HEK293 (cell line): ENCODE results near the gene CTIF.

Source experiments
- CTCF ChIA-PET: fragments of 350-600 bp; formaldehyde crosslinking; extraction: SDS; loops from one replicate; lab custom pipeline; 2021; ENCODE audit warnings: antibody characterized with exemption; lab: Yijun Ruan, JAX
- POLR2A ChIA-PET: fragments of 300-600 bp; formaldehyde crosslinking; extraction: SDS; loops from one replicate; lab custom pipeline; 2020; ENCODE audit warnings: antibody characterized with exemption, inconsistent platforms; lab: Yijun Ruan, JAX
- H3K27ac ChIP-seq: fragments of 200-500 bp; sonication (Bioruptor generic); 2 replicates; pipeline ENCODE4 v1.5.1; 2014; ENCODE audit warnings: low read depth, low read length, control low read depth, inconsistent platforms; ENCODE audit errors: extremely low read depth
- H3K36me3 ChIP-seq, 2 experiments: fragments of 200-500 bp in 1 of 2; sonication (Bioruptor generic) in 1 of 2; 1 replicate in 1 of 2; 2 replicates in 1 of 2; pipeline ENCODE4 v1.5.1; 2014 to 2017; ENCODE audit warnings: inconsistent platforms in 2 of 2, low read length in 2 of 2; ENCODE audit not compliant: control insufficient read depth in 2 of 2, insufficient read depth in 1 of 2
- H3K4me1 ChIP-seq: fragments of 200-500 bp; sonication (Bioruptor generic); 2 replicates; pipeline ENCODE4 v1.5.1; 2014; ENCODE audit warnings: mild to moderate bottlenecking, low read length, inconsistent platforms; ENCODE audit not compliant: control insufficient read depth, insufficient read depth
- H3K4me3 ChIP-seq: 2 replicates; pipeline ENCODE4 v1.5.1; 2011; ENCODE audit warnings: low read depth, mild to moderate bottlenecking, control low read depth, low read length, moderate library complexity
- H3K9me3 ChIP-seq: fragments of 200-500 bp; sonication (Bioruptor generic); 2 replicates; pipeline ENCODE4 v1.5.1; 2014; ENCODE audit warnings: low read depth, low read length, inconsistent platforms; ENCODE audit not compliant: control insufficient read depth, insufficient read depth
- GLIS1 ChIP-seq: fragments of 450-650 bp; formaldehyde crosslinking; IDR thresholded peaks from 2 replicates; pipeline ENCODE4 v1.5.1; 2016; ENCODE audit warnings: missing biosample characterization, missing genetic modification characterization
- KLF7 ChIP-seq: fragments of 450-650 bp; formaldehyde crosslinking; IDR thresholded peaks from 2 replicates; pipeline ENCODE4 v1.5.1; 2016; ENCODE audit warnings: missing biosample characterization, missing genetic modification characterization, borderline replicate concordance
- TCF7L2 ChIP-seq: IDR thresholded peaks from 2 replicates; pipeline ENCODE4 v1.6.1; 2011; ENCODE audit warnings: low read depth, mild to moderate bottlenecking, inconsistent platforms, low read length, moderate library complexity, borderline replicate concordance
- WT1 ChIP-seq: fragments of 450-650 bp; formaldehyde crosslinking; IDR thresholded peaks from 2 replicates; pipeline ENCODE4 v1.5.1; 2016; ENCODE audit warnings: missing biosample characterization, missing genetic modification characterization
- ZBTB1 ChIP-seq: fragments of 450-650 bp; formaldehyde crosslinking; IDR thresholded peaks from 2 replicates; pipeline ENCODE4 v1.5.1; 2016; ENCODE audit warnings: missing biosample characterization, missing genetic modification characterization
- ZBTB8A ChIP-seq: fragments of 450-650 bp; formaldehyde crosslinking; IDR thresholded peaks from 2 replicates; pipeline ENCODE4 v1.5.1; 2016; ENCODE audit warnings: missing biosample characterization, missing genetic modification characterization
- ZEB2 ChIP-seq: fragments of 450-650 bp; formaldehyde crosslinking; IDR thresholded peaks from 2 replicates; pipeline ENCODE4 v1.5.1; 2016; ENCODE audit warnings: missing biosample characterization, missing genetic modification characterization
- ZNF10 ChIP-seq: fragments of 450-650 bp; formaldehyde crosslinking; IDR thresholded peaks from 2 replicates; pipeline ENCODE4 v1.5.1; 2017; ENCODE audit warnings: missing biosample characterization, missing genetic modification characterization
- ZNF114 ChIP-seq: fragments of 450-650 bp; formaldehyde crosslinking; IDR thresholded peaks from 2 replicates; pipeline ENCODE4 v1.5.0; 2017; ENCODE audit warnings: missing biosample characterization, missing genetic modification characterization
- ZNF133 ChIP-seq: fragments of 450-650 bp; formaldehyde crosslinking; IDR thresholded peaks from 2 replicates; pipeline ENCODE4 v1.5.1; 2016; ENCODE audit warnings: missing biosample characterization, missing genetic modification characterization
- ZNF140 ChIP-seq: fragments of 450-650 bp; formaldehyde crosslinking; IDR thresholded peaks from 2 replicates; pipeline ENCODE4 v1.5.1; 2016; ENCODE audit warnings: missing biosample characterization, missing genetic modification characterization
- ZNF214 ChIP-seq: fragments of 450-650 bp; formaldehyde crosslinking; IDR thresholded peaks from 2 replicates; pipeline ENCODE4 v1.5.1; 2017; ENCODE audit warnings: missing biosample characterization, mild to moderate bottlenecking, missing genetic modification characterization, borderline replicate concordance
- ZNF221 ChIP-seq: fragments of 450-650 bp; formaldehyde crosslinking; IDR thresholded peaks from 2 replicates; pipeline ENCODE4 v1.5.1; 2017; ENCODE audit warnings: missing biosample characterization, missing genetic modification characterization, borderline replicate concordance
- ZNF274 ChIP-seq, 2 experiments: fragments of 200-500 bp in 1 of 2; fragments of 450-650 bp in 1 of 2; sonication (Bioruptor generic) in 1 of 2; formaldehyde crosslinking in 1 of 2; IDR thresholded peaks; 2 replicates each; pipeline versions ENCODE4 v1.5.1 to v1.6.1; 2014 to 2016; ENCODE audit warnings: borderline replicate concordance in 1 of 2, inconsistent platforms in 1 of 2, low read length in 1 of 2, missing biosample characterization in 1 of 2, missing genetic modification characterization in 1 of 2
- ZNF473 ChIP-seq: fragments of 450-650 bp; formaldehyde crosslinking; IDR thresholded peaks from 2 replicates; pipeline ENCODE4 v1.5.1; 2017; ENCODE audit warnings: missing biosample characterization, missing genetic modification characterization
- ZNF529 ChIP-seq: fragments of 450-650 bp; formaldehyde crosslinking; IDR thresholded peaks from 2 replicates; pipeline ENCODE4 v1.5.1; 2017; ENCODE audit warnings: missing genetic modification characterization, missing biosample characterization; ENCODE audit not compliant: insufficient replicate concordance
- ZNF768 ChIP-seq: fragments of 450-650 bp; formaldehyde crosslinking; IDR thresholded peaks from 2 replicates; pipeline ENCODE4 v1.5.1; 2018; ENCODE audit warnings: missing biosample characterization, mild to moderate bottlenecking, missing genetic modification characterization
- ZNF792 ChIP-seq: fragments of 450-650 bp; formaldehyde crosslinking; IDR thresholded peaks from 2 replicates; pipeline ENCODE4 v1.5.1; 2016; ENCODE audit warnings: missing biosample characterization, missing genetic modification characterization
- TF ChIP-seq, protein P1 (sequence below): fragments of 450-650 bp; formaldehyde crosslinking; IDR thresholded peaks from 2 replicates; pipeline ENCODE4 v1.5.1; 2016; ENCODE audit warnings: missing biosample characterization, missing genetic modification characterization
- TF ChIP-seq, protein P2 (sequence below): fragments of 450-650 bp; formaldehyde crosslinking; IDR thresholded peaks from 2 replicates; pipeline ENCODE4 v1.5.1; 2017; ENCODE audit warnings: missing biosample characterization, missing genetic modification characterization
- TF ChIP-seq, protein P3 (sequence below): fragments of 450-650 bp; formaldehyde crosslinking; IDR thresholded peaks from 2 replicates; pipeline ENCODE4 v1.5.1; 2016; ENCODE audit warnings: missing biosample characterization, missing genetic modification characterization
- TF ChIP-seq, protein P4 (sequence below): sonication (generic); formaldehyde crosslinking; IDR thresholded peaks from 2 replicates; pipeline ENCODE4 v1.8.1; 2022; ENCODE audit warnings: mild to moderate bottlenecking, moderate library complexity, missing genetic modification reagents
- TF ChIP-seq, protein P5 (sequence below): fragments of 450-650 bp; formaldehyde crosslinking; IDR thresholded peaks from 2 replicates; pipeline ENCODE4 v1.5.1; 2016; ENCODE audit warnings: missing biosample characterization, missing genetic modification characterization

CTIF gene

DNA sequence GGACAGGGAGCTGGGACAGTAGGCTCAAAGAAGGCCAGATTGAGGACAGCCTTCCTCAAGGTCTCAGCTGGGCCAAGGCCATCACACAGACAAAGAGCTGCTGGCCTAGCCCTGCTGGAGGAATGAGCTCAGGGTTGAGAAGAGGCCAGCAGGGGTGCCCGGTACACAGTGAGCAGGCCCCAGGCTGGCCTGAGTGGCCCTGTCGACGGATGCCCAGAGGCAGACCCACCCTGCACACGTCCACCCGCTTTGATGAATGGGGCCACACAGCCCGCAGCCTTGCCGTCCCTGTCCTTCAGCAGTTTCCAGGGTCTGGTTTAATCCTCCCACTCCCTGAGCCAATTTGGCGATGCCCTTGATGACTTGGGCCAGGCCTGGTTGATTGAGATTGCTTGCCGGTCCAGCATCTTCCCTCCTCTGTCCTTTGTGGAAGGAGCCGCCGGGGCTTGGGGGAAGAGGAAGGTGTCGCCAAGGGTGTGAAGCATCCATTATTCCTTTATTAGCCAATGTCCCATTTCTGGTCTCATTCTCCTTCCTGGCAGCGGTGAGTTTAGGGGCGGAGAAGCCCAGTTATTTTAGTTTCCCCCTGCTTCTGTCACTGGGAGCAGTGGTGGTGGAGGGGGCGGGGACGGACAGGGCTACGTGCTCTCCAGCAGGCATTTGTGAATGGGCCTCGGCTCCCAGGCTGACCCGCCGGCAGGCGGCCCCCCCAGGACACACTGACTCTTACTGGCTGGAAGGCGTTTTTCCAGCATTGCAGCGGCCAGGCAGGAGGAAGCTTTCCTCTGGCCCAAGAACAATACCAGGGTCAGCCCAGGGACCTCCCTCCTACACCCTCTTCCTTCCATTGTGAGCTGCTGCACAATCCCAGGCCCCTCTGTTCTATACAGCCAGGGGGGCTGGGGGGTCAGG lies 141.8 kb downstream of the CTIF start (continued):
- TF ChIP-seq ZNF792 (tag by site-specific recombination): no peak
- TF ChIP-seq, protein P1, sequence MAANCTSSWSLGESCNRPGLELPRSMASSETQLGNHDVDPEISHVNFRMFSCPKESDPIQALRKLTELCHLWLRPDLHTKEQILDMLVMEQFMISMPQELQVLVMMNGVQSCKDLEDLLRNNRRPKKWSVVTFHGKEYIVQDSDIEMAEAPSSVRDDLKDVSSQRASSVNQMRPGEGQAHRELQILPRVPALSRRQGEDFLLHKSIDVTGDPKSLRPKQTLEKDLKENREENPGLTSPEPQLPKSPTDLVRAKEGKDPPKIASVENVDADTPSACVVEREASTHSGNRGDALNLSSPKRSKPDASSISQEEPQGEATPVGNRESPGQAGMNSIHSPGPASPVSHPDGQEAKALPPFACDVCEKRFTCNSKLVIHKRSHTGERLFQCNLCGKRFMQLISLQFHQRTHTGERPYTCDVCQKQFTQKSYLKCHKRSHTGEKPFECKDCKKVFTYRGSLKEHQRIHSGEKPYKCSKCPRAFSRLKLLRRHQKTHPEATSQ: no peak
- TF ChIP-seq ZNF529: no peak
- TF ChIP-seq, protein P2, sequence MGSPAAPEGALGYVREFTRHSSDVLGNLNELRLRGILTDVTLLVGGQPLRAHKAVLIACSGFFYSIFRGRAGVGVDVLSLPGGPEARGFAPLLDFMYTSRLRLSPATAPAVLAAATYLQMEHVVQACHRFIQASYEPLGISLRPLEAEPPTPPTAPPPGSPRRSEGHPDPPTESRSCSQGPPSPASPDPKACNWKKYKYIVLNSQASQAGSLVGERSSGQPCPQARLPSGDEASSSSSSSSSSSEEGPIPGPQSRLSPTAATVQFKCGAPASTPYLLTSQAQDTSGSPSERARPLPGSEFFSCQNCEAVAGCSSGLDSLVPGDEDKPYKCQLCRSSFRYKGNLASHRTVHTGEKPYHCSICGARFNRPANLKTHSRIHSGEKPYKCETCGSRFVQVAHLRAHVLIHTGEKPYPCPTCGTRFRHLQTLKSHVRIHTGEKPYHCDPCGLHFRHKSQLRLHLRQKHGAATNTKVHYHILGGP: no peak
- no peak for TF ChIP-seq GLIS1
- TF ChIP-seq, protein P3, sequence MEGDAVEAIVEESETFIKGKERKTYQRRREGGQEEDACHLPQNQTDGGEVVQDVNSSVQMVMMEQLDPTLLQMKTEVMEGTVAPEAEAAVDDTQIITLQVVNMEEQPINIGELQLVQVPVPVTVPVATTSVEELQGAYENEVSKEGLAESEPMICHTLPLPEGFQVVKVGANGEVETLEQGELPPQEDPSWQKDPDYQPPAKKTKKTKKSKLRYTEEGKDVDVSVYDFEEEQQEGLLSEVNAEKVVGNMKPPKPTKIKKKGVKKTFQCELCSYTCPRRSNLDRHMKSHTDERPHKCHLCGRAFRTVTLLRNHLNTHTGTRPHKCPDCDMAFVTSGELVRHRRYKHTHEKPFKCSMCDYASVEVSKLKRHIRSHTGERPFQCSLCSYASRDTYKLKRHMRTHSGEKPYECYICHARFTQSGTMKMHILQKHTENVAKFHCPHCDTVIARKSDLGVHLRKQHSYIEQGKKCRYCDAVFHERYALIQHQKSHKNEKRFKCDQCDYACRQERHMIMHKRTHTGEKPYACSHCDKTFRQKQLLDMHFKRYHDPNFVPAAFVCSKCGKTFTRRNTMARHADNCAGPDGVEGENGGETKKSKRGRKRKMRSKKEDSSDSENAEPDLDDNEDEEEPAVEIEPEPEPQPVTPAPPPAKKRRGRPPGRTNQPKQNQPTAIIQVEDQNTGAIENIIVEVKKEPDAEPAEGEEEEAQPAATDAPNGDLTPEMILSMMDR (tag by site-specific recombination): no peak

DNA sequence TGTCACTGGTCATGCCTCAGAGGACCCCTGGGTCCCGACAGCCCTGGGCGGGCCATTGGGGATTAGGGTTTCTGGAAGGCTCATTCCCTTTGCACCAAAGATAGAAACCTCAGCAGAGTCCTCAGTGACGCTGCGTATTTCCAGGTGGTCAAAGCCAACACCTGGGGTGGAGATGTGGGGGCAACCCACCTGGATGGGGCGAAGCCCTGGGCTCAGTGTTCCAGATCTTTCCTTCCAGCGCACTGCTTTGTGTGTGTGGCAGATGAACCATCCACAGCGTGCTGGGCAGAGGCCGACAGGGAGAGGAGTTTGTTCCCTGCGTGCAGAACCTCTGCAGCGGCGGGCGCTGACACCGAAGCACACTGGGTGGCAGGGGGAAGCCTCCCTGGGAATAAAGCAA lies 143.9 kb downstream of the CTIF start:
- ChIA-PET CTCF (interaction anchor here (1.0 kb wide), 1 partner anchor 556 kb away, joined by 3 read pairs; no protein-coding TSS in a partner anchor), POLR2A (no interaction called here)
- no peaks in the 10 kb centered on the region; a peak in 1 of 3 replicates for H3K36me3 ChIP-seq

DNA sequence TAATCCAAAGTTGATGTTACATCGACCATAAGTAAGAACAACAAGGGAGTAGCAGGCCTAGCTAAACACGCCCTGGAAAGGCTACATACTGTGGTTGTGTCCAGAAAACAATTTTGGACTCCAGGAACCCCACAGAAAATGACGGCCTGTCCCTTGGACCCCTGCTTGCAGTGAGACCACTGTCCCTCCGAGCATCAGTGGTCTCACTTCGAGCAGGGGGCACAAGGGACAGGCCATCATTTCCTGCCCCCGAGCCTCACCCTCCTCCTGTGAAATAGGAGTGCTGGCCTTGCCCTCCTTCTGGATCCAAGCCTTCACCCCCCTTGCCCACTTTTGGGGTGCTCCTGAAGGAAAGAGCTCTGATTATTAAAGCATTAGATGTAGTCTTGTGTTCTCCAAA lies 144.4 kb downstream of the CTIF start:
- CTCF ChIA-PET: interaction anchor here (1.0 kb wide), 1 partner anchor 555 kb away, joined by 3 read pairs; no protein-coding TSS in a partner anchor

More for the DNA sequence above, 143.9 kb downstream of the CTIF start:
- Histone ChIP-seq H3K9me3 (no peaks in the 10 kb centered on the region), H3K4me3 (no peak overlapping the region), H3K27ac (no peak overlapping the region)
- TF ChIP-seq ZNF221 (tag by site-specific recombination): no peak
- TF ChIP-seq, all 188 proteins: peak for 0
- no peaks in the 10 kb centered on the region for H3K4me1 ChIP-seq

DNA sequence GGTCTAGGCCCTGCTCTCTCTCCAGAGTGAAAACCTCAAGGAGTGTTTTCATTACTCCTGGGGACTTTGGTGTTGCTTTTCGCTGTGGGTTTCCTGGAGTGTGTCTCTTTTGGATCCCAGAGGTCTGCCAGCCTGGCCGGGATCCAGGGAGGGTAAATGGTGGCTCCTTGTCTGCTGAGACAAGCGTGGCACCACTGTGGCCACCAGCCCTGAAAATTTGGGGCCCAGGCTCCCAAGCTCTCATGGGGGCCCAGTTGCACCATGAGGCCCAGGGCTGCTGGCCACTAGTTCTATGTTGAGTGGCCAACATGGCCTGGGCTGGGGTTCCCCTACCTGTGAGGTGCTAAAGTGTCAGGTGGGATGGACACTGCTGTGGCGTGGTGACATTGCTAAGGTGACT lies 144.8 kb downstream of the CTIF start:
- Histone ChIP-seq H3K36me3 (no peaks in the 10 kb centered on the region; a peak in 1 of 3 replicates), H3K27ac (no peak overlapping the region), H3K9me3 (no peaks in the 10 kb centered on the region), H3K4me1 (no peaks in the 10 kb centered on the region), H3K4me3 (no peak overlapping the region)
- TF ChIP-seq, protein P4, sequence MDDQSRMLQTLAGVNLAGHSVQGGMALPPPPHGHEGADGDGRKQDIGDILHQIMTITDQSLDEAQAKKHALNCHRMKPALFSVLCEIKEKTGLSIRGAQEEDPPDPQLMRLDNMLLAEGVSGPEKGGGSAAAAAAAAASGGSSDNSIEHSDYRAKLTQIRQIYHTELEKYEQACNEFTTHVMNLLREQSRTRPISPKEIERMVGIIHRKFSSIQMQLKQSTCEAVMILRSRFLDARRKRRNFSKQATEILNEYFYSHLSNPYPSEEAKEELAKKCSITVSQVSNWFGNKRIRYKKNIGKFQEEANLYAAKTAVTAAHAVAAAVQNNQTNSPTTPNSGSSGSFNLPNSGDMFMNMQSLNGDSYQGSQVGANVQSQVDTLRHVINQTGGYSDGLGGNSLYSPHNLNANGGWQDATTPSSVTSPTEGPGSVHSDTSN (CRISPR knock-in tag): no peak
- TF ChIP-seq ZNF10 (tag by site-specific recombination): no peak
- no peak for TF ChIP-seq ZNF473 (tag by site-specific recombination)
- TF ChIP-seq WT1 (tag by site-specific recombination): no peak
- TF ChIP-seq ZNF140 (tag by site-specific recombination): no peak
- no peak for TF ChIP-seq ZNF133 (tag by site-specific recombination)
- TF ChIP-seq ZNF768 (tag by site-specific recombination): no peak
- no peak for TF ChIP-seq ZNF114 (tag by site-specific recombination)
- TF ChIP-seq TCF7L2: no peak
- no peak for TF ChIP-seq ZNF274 (IDR thresholded peaks at IDR 0.05; ENCODE audit: low read length)
- TF ChIP-seq ZNF274 (tag by site-specific recombination; IDR thresholded peaks at IDR 0.05; ENCODE audit: borderline replicate concordance): no peak
- no peak for TF ChIP-seq ZNF214 (tag by site-specific recombination)
- TF ChIP-seq ZBTB8A (tag by site-specific recombination): no peak
- ChIA-PET POLR2A (no interaction called here), CTCF (interaction anchor here (1.0 kb wide), 1 partner anchor 555 kb away, joined by 3 read pairs; no protein-coding TSS in a partner anchor)

More for the DNA sequence above, 144.4 kb downstream of the CTIF start:
- Histone ChIP-seq H3K4me1 (no peaks in the 10 kb centered on the region), H3K9me3 (no peaks in the 10 kb centered on the region), H3K4me3 (no peak overlapping the region), H3K36me3 (no peaks in the 10 kb centered on the region; a peak in 1 of 3 replicates), H3K27ac (no peak overlapping the region)
- no peak for TF ChIP-seq ZEB2 (tag by site-specific recombination)
- no peak for TF ChIP-seq ZBTB1
- TF ChIP-seq KLF7 (tag by site-specific recombination): no peak
- TF ChIP-seq, protein P5, sequence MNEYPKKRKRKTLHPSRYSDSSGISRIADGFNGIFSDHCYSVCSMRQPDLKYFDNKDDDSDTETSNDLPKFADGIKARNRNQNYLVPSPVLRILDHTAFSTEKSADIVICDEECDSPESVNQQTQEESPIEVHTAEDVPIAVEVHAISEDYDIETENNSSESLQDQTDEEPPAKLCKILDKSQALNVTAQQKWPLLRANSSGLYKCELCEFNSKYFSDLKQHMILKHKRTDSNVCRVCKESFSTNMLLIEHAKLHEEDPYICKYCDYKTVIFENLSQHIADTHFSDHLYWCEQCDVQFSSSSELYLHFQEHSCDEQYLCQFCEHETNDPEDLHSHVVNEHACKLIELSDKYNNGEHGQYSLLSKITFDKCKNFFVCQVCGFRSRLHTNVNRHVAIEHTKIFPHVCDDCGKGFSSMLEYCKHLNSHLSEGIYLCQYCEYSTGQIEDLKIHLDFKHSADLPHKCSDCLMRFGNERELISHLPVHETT (tag by site-specific recombination): no peak
- POLR2A ChIA-PET: no interaction called here
